Loucy (cell line): ENCODE data around the gene ADGRB3.

ENCODE experiments used
- EZH2phosphoT487 ChIP-seq: fragments of 200-600 bp; IDR thresholded peaks from 2 replicates; pipeline ENCODE4 v1.6.1; 2018; ENCODE audit warnings: antibody characterized with exemption, mild to moderate bottlenecking, moderate library complexity, borderline replicate concordance
- TF ChIP-seq, protein P1 (sequence below): fragments of 200-600 bp; sonication (generic); conservative IDR thresholded peaks from 2 replicates; pipeline ENCODE4 v1.5.1; 2014; ENCODE audit warnings: mild to moderate bottlenecking, antibody characterized with exemption, low read length

- TF ChIP-seq, protein P1, sequence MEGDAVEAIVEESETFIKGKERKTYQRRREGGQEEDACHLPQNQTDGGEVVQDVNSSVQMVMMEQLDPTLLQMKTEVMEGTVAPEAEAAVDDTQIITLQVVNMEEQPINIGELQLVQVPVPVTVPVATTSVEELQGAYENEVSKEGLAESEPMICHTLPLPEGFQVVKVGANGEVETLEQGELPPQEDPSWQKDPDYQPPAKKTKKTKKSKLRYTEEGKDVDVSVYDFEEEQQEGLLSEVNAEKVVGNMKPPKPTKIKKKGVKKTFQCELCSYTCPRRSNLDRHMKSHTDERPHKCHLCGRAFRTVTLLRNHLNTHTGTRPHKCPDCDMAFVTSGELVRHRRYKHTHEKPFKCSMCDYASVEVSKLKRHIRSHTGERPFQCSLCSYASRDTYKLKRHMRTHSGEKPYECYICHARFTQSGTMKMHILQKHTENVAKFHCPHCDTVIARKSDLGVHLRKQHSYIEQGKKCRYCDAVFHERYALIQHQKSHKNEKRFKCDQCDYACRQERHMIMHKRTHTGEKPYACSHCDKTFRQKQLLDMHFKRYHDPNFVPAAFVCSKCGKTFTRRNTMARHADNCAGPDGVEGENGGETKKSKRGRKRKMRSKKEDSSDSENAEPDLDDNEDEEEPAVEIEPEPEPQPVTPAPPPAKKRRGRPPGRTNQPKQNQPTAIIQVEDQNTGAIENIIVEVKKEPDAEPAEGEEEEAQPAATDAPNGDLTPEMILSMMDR = no peak
- TF ChIP-seq EZH2phosphoT487 = no peak
Observed at GRCh38 chr6:69423785-69424184, 788.7 kb downstream of the ADGRB3 start.
